GM13976 (cell line): ENCODE measurements around the gene DDX4.
A peak's percentile ranks its signal among the peaks of the same experiment; 100 is the strongest.
"Not testable (repeated sequence)": the region's sequence is repeated elsewhere in the genome, so short reads cannot be mapped to it uniquely, and the experiment has no call there.

Experiments
- DNase-seq: peaks from one replicate; pipeline ENCODE4 v3.0.0; 2012; ENCODE audit warnings: low spot score
- CTCF ChIP-seq: IDR thresholded peaks from 2 replicates; pipeline ENCODE4 v1.5.1; 2012; ENCODE audit warnings: borderline replicate concordance, mild to moderate bottlenecking; ENCODE audit not compliant: insufficient read depth; ENCODE audit errors: extremely low read depth, missing control alignments, control extremely low read depth
- in situ Hi-C: fragments of 300-500 bp; cut with MboI; formaldehyde crosslinking; loops from one replicate; pipeline ENCODE4 v1.12.0; 2022; ENCODE audit warnings: low sequenced_read_pairs, mixed read lengths, inconsistent platforms; ENCODE audit not compliant: unreplicated experiment

The DDX4 gene

GRCh38 chr5:55711507-55712022 is 26.3 kb upstream of the DDX4 start:
- TF ChIP-seq CTCF = no peak
- peak; percentile 17 for DNase-seq
- in situ Hi-C loops = no loop called here

GRCh38 chr5:55712023-55712859 is 25.6 kb upstream of the DDX4 start, which contains the start of gene SLC38A9:
TSS of gene SLC38A9 (minus strand) at chr5:55712324. CDS start at chr5:55697958, 14,366 bp downstream.
- in situ Hi-C loops = no loop called here
- DNase-seq = peak; percentile 94
- no peak for TF ChIP-seq CTCF

GRCh38 chr5:55713871-55714270 is 24.0 kb upstream of the DDX4 start:
- in situ Hi-C loops = no loop called here
- DNase-seq = no peak
- TF ChIP-seq CTCF = no peak

GRCh38 chr5:55714339-55714738 is 23.5 kb upstream of the DDX4 start:
- DNase-seq = no peak
- in situ Hi-C loops = no loop called here
- TF ChIP-seq CTCF = no peak

GRCh38 chr5:55714749-55715148 is 23.1 kb upstream of the DDX4 start:
- TF ChIP-seq CTCF = no peak
- DNase-seq = no peak
- in situ Hi-C loops = no loop called here

- TF ChIP-seq CTCF = no peak
- in situ Hi-C loops = no loop called here
Measured at GRCh38 chr5:55715519-55716078, 22.3 kb upstream of the DDX4 start.

GRCh38 chr5:55719026-55719425 is 18.8 kb upstream of the DDX4 start:
- in situ Hi-C loops, DNase-seq: not testable (repeated sequence)

More at GRCh38 chr5:55715519-55716078, 22.3 kb upstream of the DDX4 start:
- DNase-seq = no peak
